Activated naive CD8-positive, alpha-beta T cell treated with anti-CD3 and anti-CD28 coated beads, Interleukin-2, amount 50 U/mL, for 24 hours (primary cell): ENCODE results near the gene LAT.
"Not testable (repeated sequence)": the region's sequence is repeated elsewhere in the genome, so short reads cannot be mapped to it uniquely, and the experiment has no call there.

ENCODE experiments used
- ATAC-seq: fragments of 150-1000 bp; cut with Tn5 transposase; one replicate; pipeline ENCODE4 v1.10.0; 2021
- DNase-seq: peaks from one replicate; pipeline ENCODE4 v3.0.0; 2021
- H3K27ac Mint-ChIP-seq: one replicate; pipeline ENCODE4 v1.8.0; 2021; ENCODE audit warnings: mild to moderate bottlenecking, mixed read lengths
- H3K27me3 Mint-ChIP-seq: one replicate; pipeline ENCODE4 v1.8.0; 2021; ENCODE audit warnings: mixed read lengths
- H3K36me3 Mint-ChIP-seq: one replicate; pipeline ENCODE4 v1.8.0; 2021; ENCODE audit warnings: low read depth, mixed read lengths
- H3K4me1 Mint-ChIP-seq: one replicate; pipeline ENCODE4 v1.8.0; 2021; ENCODE audit warnings: mixed read lengths
- H3K4me3 Mint-ChIP-seq: one replicate; pipeline ENCODE4 v1.8.0; 2021; ENCODE audit warnings: mild to moderate bottlenecking, moderate library complexity, mixed read lengths
- H3K9me3 Mint-ChIP-seq: one replicate; pipeline ENCODE4 v1.8.0; 2021; ENCODE audit warnings: mixed read lengths

LAT gene

DNA sequence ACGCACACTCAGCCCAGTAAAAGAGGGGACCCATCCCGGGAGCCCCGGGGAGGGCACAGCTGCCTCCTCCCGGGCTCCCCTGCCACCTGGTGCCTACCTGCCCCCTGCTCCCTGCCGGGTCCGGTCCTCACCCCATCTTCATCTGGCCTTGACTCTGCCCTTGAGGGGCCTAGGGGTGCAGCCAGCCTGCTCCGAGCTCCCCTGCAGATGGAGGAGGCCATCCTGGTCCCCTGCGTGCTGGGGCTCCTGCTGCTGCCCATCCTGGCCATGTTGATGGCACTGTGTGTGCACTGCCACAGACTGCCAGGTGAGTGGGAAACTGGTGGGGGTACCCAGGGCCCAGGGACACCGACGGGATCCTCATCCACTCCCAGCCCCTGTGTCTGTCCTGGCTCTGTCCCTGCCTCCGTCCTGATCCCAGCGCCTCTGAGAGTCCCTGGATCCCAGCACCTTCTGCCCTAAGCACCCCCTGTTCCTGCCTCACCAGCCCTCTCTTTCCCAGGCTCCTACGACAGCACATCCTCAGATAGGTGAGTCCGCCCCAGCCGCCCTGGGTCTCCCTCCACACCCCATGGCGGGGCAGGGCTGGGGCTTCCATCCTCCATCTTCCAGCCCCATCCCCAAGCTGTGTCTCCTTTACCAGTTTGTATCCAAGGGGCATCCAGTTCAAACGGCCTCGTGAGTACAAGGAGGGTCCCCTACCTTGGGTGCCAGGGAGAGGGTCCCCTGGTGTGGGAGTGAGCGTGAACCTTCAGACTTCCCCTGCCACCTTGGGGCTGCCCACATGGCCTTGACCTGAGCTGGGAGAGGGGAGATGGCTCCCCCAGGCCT lies 574 bp downstream of the LAT start:
- H3K36me3 Mint-ChIP-seq, result peaks cover 71% of the 10 kb centered on the region
- H3K27me3 Mint-ChIP-seq, result no peaks in the 10 kb centered on the region
- ATAC-seq (peak; percentile 16), DNase-seq (peak; percentile 31)
- H3K4me3 Mint-ChIP-seq, result peak overlapping the region; percentile 84
- H3K27ac Mint-ChIP-seq, result peak overlapping the region; percentile 97
- peaks cover 4% of the 10 kb centered on the region for H3K9me3 Mint-ChIP-seq
- H3K4me1 Mint-ChIP-seq, result peaks cover 50% of the 10 kb centered on the region

DNA sequence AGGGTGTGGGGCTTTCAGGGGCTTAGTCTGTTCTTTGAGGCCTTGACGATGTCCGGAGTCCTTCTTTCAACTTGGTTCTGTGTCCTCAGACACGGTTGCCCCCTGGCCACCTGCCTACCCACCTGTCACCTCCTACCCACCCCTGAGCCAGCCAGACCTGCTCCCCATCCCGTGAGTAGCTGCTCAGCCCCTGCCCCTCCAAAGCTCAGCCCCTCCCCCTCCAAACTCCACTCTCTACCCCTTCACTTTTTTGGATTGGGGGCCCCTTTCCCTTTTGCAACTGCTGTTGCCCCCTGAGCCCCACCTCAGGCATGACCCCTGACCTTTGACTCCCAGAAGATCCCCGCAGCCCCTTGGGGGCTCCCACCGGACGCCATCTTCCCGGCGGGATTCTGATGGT lies 1.2 kb downstream of the LAT start:
- peaks cover 71% of the 10 kb centered on the region for H3K36me3 Mint-ChIP-seq
- DNase-seq (peak; percentile 14), ATAC-seq (no peak)
- H3K27me3 Mint-ChIP-seq, result no peaks in the 10 kb centered on the region
- H3K9me3 Mint-ChIP-seq, result peaks cover 4% of the 10 kb centered on the region
- peak overlapping the region; percentile 97 for H3K27ac Mint-ChIP-seq
- peak overlapping the region; percentile 84 for H3K4me3 Mint-ChIP-seq
- H3K4me1 Mint-ChIP-seq, result peaks cover 56% of the 10 kb centered on the region

DNA sequence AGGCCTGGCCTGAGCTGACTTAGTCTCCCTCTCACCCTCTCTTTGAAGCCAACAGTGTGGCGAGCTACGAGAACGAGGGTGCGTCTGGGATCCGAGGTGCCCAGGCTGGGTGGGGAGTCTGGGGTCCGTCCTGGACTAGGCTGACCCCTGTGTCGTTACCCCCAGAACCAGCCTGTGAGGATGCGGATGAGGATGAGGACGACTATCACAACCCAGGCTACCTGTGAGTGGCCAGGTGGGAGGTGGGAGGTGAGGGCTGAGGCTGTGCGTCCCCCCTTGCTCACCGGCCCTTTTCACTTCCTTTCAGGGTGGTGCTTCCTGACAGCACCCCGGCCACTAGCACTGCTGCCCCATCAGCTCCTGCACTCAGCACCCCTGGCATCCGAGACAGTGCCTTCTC lies 1.6 kb downstream of the LAT start:
- peaks cover 68% of the 10 kb centered on the region for H3K36me3 Mint-ChIP-seq
- H3K9me3 Mint-ChIP-seq, result peaks cover 4% of the 10 kb centered on the region
- H3K27ac Mint-ChIP-seq, result peak overlapping the region; percentile 97
- peaks cover 60% of the 10 kb centered on the region for H3K4me1 Mint-ChIP-seq
- ATAC-seq (no peak), DNase-seq (peak; percentile 39)
- no peaks in the 10 kb centered on the region for H3K27me3 Mint-ChIP-seq
- peak overlapping the region; percentile 84 for H3K4me3 Mint-ChIP-seq

DNA sequence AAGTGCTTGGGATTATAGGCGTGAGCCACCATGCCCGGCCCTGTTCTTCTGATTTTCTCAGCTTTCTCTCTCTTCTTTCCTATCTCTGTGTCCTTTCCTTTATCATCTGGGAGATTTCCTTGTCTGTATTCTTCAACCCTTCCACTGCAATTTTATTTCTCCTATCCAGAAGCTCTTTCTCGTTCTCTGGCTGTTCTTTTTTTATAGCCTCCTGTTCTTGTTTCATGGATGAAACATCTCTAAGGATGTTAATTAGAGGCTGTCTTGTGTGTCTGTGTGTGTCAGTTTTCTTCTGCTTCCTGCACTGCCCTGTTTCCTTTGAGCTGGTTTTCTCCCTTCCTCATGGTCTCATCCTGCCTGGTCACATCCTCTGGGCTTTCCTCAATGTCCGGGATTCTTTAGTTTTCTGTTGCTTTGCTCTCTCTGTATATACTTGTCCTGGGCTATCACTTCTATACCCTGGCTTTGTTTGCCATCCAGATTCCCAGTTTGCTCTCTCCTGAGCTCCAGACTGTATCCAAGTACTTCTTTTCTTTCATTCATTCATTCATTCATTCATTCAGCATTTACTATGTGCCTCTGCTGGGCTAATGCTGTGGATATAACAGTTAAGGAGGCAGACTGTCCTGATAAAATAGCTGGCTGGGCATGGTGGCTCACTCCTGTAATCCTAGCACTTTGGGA lies 2.5 kb downstream of the LAT start:
- Mint-ChIP-seq H3K4me3 (peak overlapping the region; percentile 84), H3K9me3 (peaks cover 4% of the 10 kb centered on the region), H3K27ac (peak overlapping the region; percentile 97), H3K36me3 (peaks cover 62% of the 10 kb centered on the region), H3K27me3 (no peaks in the 10 kb centered on the region), H3K4me1 (peaks cover 65% of the 10 kb centered on the region)
- ATAC-seq (no peak), DNase-seq (no peak)

DNA sequence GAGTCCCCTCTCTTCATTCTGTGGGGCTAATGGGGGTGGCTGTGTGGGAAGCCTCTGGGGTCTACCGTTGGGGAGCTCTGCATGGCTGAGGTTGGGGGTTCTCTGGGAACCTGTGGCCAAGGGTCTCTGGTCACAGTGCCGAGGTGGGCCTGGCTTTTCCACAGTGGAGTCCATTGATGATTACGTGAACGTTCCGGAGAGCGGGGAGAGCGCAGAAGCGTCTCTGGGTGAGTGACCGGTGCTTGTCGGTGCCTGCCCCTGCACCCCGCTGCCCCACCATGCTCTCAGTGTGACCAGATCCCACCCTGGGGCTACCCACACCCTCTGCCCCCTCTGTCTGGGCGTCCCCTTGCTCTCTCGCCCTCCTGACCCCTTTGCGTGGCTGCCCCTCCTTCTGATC lies 4.5 kb downstream of the LAT start:
- Mint-ChIP-seq H3K4me3 (peak overlapping the region; percentile 84), H3K27ac (peak overlapping the region; percentile 97), H3K4me1 (peaks cover 57% of the 10 kb centered on the region), H3K27me3 (no peaks in the 10 kb centered on the region), H3K9me3 (peaks cover 4% of the 10 kb centered on the region), H3K36me3 (peaks cover 47% of the 10 kb centered on the region)
- ATAC-seq (no peak), DNase-seq (no peak)

DNA sequence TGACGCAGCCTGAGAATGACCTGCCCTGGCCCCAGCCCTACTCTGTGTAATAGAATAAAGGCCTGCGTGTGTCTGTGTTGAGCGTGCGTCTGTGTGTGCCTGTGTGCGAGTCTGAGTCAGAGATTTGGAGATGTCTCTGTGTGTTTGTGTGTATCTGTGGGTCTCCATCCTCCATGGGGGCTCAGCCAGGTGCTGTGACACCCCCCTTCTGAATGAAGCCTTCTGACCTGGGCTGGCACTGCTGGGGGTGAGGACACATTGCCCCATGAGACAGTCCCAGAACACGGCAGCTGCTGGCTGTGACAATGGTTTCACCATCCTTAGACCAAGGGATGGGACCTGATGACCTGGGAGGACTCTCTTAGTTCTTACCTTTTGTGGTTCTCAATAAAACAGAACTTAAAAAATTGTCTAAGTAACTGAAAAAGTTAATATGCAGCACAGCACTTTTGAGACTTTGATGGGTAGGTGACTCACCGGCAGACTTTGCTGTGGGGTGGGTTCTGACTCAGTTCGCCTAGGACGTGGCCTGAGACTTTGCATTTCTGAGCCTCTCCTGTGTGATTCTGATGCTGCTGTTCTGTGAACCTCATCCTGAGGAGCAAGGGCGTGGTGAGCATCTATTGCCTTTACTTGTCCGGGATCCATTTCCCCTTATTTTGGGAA lies 5.7 kb downstream of the LAT start:
- Mint-ChIP-seq H3K36me3 (peaks cover 44% of the 10 kb centered on the region), H3K4me1 (peaks cover 54% of the 10 kb centered on the region), H3K4me3 (peak overlapping the region; percentile 84), H3K9me3 (peaks cover 4% of the 10 kb centered on the region), H3K27me3 (no peaks in the 10 kb centered on the region), H3K27ac (peak overlapping the region; percentile 97)
- ATAC-seq, result peak; percentile 84
- DNase-seq, result peak; percentile 68

DNA sequence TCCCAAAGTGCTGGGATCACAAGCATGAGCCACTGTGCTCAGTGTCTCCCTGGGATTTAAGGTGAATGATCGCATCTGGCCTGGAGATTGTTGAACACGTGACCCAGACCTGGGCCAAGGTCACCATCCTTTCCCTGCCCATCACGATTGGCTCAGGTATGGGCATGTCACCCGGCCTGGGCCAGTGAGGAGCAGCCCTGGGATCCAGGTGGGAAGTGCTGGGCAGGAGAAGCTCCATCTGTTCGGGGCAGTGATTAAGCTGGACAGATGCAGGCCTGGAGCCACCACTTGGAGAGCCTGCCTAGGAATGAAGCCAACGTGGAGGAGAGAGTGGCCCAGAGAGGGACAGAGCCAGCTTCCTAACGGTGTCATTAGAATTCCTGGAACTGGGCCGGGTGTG lies 6.8 kb downstream of the LAT start:
- H3K27me3 Mint-ChIP-seq, result no peaks in the 10 kb centered on the region
- ATAC-seq (no peak), DNase-seq (no peak)
- H3K9me3 Mint-ChIP-seq, result peaks cover 4% of the 10 kb centered on the region
- no peak overlapping the region for H3K4me3 Mint-ChIP-seq
- H3K36me3 Mint-ChIP-seq, result peaks cover 35% of the 10 kb centered on the region
- H3K27ac Mint-ChIP-seq, result no peak overlapping the region
- peaks cover 54% of the 10 kb centered on the region for H3K4me1 Mint-ChIP-seq

DNA sequence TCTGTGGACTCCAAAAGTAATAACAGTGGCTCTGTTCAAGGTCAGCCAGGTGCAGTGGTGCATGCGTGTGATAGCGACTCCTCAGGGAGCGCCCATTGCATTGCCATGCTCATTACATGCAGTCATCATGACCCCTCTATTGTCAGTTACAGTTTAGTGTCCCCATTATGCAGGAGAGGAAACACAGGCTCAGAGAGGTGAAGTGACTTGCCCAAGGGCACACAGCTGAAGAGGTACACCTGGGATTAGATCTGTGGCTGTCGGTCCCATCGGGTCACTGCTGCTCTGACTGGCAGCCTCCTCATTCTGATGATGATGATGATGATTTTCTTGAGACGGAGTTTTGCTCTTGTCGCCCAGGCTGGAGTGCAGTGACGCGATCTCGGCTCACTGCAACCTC lies 7.6 kb downstream of the LAT start:
- no peak for ATAC-seq
- no peaks in the 10 kb centered on the region for H3K27me3 Mint-ChIP-seq
- no peak for DNase-seq
- H3K27ac Mint-ChIP-seq, result no peak overlapping the region
- H3K4me1 Mint-ChIP-seq, result peaks cover 49% of the 10 kb centered on the region
- H3K4me3 Mint-ChIP-seq, result no peak overlapping the region
- peaks cover 27% of the 10 kb centered on the region for H3K36me3 Mint-ChIP-seq
- H3K9me3 Mint-ChIP-seq, result no peaks in the 10 kb centered on the region

DNA sequence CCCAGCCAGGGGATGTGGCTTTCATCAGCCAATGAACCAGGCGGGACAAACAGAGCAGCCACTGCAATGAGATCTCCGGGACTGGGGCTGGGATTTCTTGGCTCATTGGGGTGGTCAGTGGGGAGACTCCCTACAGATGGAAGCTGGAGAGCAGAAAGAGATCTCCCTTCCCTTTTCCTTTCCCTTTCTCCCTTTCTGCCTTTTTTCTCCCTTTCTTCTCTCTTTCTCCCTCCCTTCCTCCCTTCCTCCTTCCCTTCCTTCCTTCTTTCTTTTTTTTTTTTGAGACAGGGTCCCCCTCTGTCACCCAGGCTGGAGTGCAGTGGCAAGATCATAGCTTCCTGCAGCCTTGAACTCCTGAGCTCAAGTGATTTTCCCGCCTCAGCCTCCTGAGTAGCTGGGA lies 14.0 kb downstream of the LAT start:
- H3K27ac Mint-ChIP-seq, result no peak overlapping the region
- H3K36me3 Mint-ChIP-seq, result no peaks in the 10 kb centered on the region
- no peak overlapping the region for H3K4me3 Mint-ChIP-seq
- no peak for ATAC-seq
- no peaks in the 10 kb centered on the region for H3K27me3 Mint-ChIP-seq
- no peaks in the 10 kb centered on the region for H3K9me3 Mint-ChIP-seq
- no peak for DNase-seq
- peaks cover 8% of the 10 kb centered on the region for H3K4me1 Mint-ChIP-seq

DNA sequence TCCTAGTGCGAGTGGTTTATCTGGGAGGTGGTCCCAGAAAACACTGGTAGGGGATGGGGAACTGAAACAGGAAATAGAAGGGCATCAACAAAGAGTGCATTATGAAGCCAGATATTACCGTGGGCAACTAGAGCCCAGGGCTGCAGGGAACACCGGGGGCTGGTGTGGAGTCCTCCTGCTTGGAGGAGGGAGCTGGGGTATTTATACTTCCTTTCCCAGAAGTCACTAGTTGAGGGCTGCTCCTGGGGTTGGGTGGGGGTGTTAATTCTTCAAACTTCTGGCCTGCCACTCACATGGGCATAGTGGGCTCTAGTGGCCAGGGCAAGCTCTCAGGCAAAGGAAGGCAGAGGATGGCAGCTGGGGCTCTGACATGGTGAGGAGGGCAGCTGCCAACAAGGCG lies 14.7 kb downstream of the LAT start:
- Mint-ChIP-seq H3K4me3 (no peak overlapping the region), H3K9me3 (no peaks in the 10 kb centered on the region), H3K27me3 (no peaks in the 10 kb centered on the region), H3K27ac (no peak overlapping the region), H3K4me1 (peaks cover 9% of the 10 kb centered on the region), H3K36me3 (no peaks in the 10 kb centered on the region)
- no peak for DNase-seq
- no peak for ATAC-seq

DNA sequence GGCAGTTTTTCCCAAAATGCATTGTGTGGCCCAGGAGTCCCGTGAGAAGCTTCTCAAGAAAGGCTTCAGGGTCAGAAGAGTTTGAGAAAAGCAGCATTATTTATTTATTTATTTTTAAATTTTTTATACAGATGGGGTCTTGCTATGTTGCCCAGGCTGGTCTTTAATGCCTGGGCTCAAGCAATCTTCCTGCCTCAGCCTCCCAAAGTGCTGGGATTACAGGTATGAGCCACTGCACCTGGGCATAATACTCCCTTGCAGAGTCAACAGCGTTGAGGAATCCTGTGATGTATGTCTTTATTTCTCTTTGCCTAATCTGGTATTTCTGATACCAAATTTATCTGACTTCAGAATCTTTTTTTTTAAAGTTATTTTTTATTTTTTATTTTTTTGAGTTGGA lies 15.2 kb downstream of the LAT start:
- Mint-ChIP-seq H3K4me1 (peaks cover 14% of the 10 kb centered on the region), H3K27me3 (no peaks in the 10 kb centered on the region), H3K36me3 (no peaks in the 10 kb centered on the region), H3K27ac (no peak overlapping the region), H3K4me3 (no peak overlapping the region), H3K9me3 (no peaks in the 10 kb centered on the region)
- DNase-seq, result no peak
- ATAC-seq, result no peak

DNA sequence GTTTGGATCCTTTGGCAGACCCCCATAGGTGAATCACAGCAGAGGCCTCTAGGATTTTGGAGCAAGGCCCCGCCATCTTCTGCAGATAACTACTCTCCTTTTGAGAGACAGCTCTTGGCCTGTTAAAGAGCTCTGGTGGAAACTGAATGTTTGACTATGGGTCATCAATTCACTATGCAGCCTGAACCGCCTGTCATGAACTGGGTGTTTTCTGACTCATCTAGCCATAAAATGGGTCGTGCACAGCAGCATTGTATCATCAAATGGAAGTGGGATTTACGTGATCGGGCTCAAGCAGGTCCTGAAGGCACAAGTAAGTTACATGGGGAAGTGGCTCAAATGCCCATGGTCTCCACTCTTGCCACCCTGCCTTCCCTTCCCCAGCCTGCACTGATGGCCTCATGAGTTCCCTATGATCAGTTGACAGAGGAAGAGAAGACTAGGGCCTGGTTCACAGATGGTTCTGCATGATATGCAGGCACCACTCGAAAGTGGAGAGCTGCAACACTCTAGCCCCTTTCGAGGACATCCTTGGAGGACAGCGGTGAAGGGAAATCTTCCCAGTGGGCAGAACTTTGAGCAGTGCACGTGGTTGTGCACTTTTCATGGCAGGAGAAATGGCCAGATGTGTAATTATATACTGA lies 19.8 kb downstream of the LAT start:
- not testable (repeated sequence) for H3K36me3 Mint-ChIP-seq, DNase-seq
- peaks cover 36% of the 10 kb centered on the region for H3K4me1 Mint-ChIP-seq

DNA sequence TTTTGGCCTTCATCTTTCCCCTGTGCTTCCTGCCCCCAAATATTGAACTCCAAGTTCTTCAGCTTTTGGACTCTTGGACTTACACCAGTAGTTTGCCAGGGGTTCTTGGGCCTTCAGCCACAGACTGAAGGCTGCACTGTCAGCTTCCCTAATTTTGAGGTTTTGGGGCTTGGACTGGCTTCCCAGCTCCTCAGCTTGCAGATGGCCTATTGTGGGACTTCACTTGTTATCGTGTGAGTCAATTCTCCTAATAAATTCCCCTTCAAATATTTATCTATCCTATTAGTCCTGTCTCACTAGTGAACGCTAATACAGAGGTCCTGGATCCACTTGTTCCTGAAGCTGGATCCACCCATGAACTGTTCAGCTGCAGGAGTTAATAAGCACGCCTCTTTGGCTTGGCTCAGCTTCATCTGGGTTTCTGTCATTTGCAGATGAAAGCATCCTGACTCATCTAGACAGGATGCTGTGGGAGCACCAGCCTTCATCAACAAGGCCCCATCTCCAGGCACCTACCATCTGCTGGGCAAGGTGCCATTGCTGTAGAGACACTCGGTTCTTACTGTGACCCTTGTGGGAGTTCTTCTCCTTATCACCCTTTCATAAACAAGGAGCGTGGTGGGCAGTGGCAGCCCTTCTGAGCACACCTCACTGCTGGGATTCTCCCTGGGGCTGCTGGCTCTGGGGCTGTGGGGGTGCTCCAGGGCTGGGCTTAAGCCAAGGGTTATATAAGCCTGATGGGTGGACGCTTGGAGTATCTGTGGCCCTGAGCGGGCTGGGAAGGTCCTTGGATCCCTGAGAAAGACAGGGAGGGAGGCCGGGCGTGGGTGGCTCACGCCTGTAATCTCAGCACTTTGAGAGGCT lies 23.1 kb downstream of the LAT start:
- Mint-ChIP-seq H3K9me3 (no peaks in the 10 kb centered on the region), H3K4me3 (peak overlapping the region; percentile 46), H3K4me1 (peaks cover 61% of the 10 kb centered on the region), H3K36me3 (no peaks in the 10 kb centered on the region), H3K27me3 (no peaks in the 10 kb centered on the region), H3K27ac (peak overlapping the region; percentile 89)
- ATAC-seq (peak; percentile 97), DNase-seq (peak; percentile 68)

More for the DNA sequence above, 19.8 kb downstream of the LAT start:
- H3K9me3 Mint-ChIP-seq, H3K27ac Mint-ChIP-seq, H3K4me3 Mint-ChIP-seq, H3K27me3 Mint-ChIP-seq, ATAC-seq: not testable (repeated sequence)
